SK-MEL-5 (cell line): ENCODE data around the gene FGF22. TPM values are rescaled to one million over a fixed set of nuclear protein-coding genes. Genes with fewer than 3 reads are reported as not detected.
A peak's percentile ranks its signal among the peaks of the same experiment; 100 is the strongest.

Experiments
- DNase-seq: peaks from one replicate; pipeline ENCODE4 v3.0.0-alpha.2; 2016; ENCODE audit warnings: low read depth, low spot score
- in situ Hi-C: cut with HindIII; loops from 2 replicates; pipeline ENCODE4 v1.10.0; 2016; ENCODE audit warnings: low sequenced_read_pairs, high pct_unique_total_duplicates, low pct_unique_long_range_greater_than_20kb
- total RNA-seq: library from RNA; depleted of rRNA; stranded (reverse); fragments of >200 nt; shearing (Covaris generic); gene quantifications from 2 replicates; pipeline ENCODE4 v1.2.3, GENCODE V29; 2014

Gene FGF22
- total RNA-seq, 1 experiment from 2014 or later: 0.24 TPM

GRCh38 chr19:632579-633067 is 7.1 kb upstream of the FGF22 start:
- in situ Hi-C loops: no loop called here
- DNase-seq: peak; percentile 39

DNA sequence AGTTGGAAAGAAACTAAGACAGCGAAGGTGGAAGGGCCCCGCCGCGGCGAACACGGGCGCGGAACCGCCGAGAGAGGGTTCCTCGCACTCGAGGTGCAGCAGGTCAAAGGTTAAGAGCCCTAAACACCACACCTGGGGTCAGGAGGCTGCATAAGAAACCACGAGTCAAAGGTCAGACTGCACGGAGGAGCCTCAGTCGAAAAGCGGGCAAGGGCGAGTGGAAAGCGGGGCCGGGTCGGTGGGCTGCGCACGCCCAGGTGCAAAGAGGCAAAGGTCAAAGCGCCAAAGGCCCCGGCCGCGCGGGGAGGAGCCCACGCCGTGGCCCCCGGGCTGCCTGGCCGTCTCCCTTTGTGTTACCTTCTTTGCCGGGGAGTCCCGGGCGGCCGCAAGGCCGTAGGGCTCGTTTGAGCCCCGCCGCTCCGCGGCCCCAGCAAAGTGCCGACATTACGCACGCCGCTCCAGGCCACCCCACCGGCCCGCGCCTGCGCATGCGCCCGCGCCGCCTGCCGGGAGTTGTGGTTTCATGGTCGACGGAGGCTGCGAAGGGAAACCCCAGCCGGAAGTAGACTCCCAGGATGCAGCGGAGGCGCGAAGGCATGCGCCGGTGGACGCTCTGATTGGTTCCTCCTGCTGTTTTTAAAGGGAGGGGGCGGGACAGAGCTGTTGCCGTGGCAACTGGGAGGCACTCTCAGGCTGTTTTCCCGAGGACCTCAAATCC is 6.5 kb upstream of the FGF22 start, which contains the start of gene POLRMT:
Gene POLRMT (minus strand): TSS at position 470 of the 718 bp plus-strand sequence. CDS start 25 bp downstream, at position 445.
- in situ Hi-C loops: no loop called here
- DNase-seq: peak; percentile 96

DNA sequence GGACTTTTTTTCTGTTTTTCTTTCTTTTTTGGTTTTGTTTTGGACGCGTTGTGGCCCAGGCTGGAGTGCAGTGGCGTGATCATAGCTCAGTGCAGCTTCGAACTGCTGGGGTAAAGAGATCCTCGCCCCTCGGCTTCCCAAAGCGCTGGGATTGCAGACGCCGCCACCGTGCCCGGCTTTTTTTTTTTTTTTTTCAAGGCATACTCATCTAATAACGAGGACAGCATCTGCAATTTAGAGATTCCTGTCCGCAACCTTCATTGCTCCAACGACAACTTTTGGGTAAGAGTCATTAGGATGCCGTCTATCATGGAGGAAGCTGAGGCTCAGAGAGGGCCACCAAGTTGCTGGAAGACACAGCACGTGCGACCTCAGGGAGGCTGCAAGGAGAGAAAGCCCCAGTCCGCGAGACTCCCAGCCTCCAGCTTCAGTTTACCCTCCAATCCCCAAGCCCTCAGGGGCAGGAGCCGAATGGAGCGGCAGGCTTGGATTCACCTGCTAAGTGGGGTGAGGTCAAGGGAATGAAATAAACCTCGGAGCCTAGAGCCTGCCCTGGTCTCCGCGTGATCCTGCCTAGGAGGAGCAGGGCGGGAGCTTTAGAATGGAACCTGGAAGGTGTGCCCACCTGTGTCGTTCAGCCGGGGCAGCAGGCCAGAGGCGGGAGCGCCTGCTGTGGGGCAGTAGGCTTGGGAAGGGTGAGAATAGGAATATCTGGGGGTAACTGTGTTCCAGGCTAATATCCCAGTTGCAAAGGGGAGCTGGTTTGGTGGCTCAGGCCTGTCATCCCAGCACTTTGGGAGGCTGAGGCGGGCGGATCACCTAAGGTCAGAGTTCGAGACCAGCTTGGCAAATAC is 5.7 kb upstream of the FGF22 start:
- in situ Hi-C loops: no loop called here

GRCh38 chr19:634975-635652 is 4.6 kb upstream of the FGF22 start:
- no peak for DNase-seq
- in situ Hi-C loops: no loop called here

More for the DNA sequence above, 5.7 kb upstream of the FGF22 start:
- DNase-seq: no peak

GRCh38 chr19:638906-639252 is 800 bp upstream of the FGF22 start:
- in situ Hi-C loops: no loop called here
- no peak for DNase-seq

DNA sequence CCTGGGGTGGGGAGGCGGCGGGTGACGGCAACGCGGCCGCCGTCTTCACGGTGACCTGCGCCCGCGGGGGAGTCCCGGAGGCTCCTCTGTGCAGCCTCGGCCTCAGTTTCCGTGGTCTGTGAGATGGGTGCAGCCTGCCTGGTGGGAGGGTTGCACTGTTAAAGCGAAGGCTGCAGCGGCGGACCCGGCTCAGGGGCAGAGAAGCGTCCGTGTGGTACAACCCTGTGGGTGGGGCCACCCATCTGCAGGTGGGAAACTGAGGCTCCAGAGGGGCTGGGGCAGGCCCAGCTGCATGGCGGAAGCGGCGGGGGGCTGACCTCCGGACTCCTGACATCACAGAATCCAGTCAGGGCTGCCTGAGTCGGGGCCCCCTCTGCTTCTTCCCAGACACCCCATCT is 481 bp downstream of the FGF22 start:
- in situ Hi-C loops: no loop called here
- DNase-seq: no peak

DNA sequence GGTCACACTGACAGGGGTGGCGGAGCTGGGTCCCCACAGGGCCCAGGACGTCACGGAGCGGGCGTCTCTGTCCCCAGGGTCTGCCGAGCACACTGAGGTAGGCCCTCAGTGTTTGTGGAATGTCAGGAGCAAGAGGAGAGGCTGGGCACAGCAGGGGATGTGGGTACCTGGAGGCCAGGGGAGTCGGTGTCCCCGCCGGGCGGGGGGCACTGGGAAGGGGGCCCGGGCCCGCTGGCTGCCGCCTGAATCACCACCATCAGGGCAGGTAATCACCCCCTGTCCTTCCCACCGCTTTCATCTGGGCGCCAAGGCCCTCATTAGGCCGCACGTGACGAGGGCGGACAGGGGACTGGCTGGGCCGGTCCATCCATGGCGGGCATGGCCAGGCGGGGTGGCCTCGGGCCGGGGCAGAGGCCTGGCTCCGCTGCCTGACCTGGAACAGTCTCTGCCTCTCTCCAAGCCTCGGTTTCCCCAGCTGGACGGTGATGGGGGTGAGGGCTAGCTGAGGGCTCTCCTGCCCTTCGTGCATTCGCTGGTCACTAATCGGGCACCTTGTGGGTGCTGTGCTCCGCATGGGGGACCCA is 1.0 kb downstream of the FGF22 start:
- in situ Hi-C loops: no loop called here
- no peak for DNase-seq

- no peak for DNase-seq
- in situ Hi-C loops: no loop called here
These were observed 2.0 kb downstream of the FGF22 start for GRCh38 chr19:641702-642101.

DNA sequence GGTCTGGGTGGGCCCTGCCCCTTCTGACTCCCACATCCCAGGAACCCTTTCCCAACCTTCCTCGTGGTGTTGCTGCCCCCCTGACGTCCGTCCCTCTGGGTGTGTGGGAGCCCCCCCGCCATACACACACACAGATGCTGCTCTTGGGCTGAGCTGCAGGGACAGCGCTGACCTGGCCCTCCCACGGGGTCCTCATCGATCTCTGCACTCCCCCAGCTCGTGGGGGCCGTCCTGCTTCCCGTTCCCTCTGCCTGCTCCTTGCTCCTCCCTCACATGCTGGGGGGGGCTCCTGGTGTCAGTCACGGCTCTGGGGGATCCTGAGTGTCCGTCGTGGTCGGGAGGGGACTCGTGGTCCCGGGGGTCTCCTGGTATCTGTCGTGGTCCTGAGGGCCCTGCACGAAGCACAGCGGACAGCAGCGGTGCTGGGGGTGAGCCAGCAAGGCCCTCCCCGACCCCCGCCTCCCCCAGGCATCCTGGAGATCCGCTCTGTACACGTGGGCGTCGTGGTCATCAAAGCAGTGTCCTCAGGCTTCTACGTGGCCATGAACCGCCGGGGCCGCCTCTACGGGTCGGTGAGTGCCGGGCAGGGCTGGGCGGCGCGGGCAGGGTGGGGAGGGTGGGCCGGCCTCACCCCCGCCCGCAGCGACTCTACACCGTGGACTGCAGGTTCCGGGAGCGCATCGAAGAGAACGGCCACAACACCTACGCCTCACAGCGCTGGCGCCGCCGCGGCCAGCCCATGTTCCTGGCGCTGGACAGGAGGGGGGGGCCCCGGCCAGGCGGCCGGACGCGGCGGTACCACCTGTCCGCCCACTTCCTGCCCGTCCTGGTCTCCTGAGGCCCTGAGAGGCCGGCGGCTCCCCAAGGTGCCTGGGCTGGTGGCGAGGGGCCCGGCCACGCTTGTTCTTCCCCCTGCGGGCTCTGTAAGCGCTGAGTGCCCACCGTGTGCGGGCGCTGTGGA is 3.4 kb downstream of the FGF22 start:
- in situ Hi-C loops: no loop called here
- no peak for DNase-seq

GRCh38 chr19:643736-644135 is 4.1 kb downstream of the FGF22 start:
- in situ Hi-C loops: no loop called here
- DNase-seq: no peak

DNA sequence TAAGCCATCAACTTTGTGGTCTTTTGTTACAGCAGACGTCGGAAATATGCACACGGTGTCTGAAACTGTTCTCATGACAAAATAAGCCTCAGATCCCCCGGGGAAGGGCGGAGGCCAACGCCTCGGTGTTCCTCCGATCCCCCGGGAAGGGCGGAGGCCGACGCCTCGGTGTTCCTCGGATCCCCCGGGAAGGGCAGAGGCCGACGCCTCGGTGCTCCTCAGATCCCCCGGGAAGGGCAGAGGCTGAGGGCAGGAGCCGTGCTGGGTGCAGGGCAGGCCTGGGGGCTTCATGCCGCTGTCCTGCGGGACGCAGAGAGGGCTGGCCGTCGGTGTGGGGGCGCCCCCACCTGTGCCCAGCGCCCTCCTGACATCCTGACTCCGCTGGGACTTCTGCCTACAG is 4.7 kb downstream of the FGF22 start:
- in situ Hi-C loops: no loop called here
- no peak for DNase-seq

DNA sequence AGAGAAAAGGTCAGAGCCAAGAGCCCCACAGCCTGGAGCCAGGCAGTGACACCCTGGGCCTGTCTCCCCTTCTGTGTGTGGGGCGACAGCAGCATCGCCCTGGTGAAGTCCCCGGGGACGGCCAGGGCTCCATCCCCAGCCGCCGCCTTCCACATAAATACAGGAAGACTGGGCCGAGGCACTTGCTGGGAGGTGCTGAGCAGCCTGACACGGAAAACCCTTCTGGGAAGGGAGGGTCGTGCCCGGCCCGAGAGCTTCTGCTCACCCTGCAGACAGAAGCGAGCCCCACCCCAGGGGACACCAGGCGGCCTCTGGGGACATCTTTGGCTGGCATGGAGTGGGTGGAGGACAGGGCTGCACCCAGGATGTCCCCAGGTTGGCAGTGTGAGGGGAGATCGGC is 5.1 kb downstream of the FGF22 start:
- no peak for DNase-seq
- in situ Hi-C loops: no loop called here

DNA sequence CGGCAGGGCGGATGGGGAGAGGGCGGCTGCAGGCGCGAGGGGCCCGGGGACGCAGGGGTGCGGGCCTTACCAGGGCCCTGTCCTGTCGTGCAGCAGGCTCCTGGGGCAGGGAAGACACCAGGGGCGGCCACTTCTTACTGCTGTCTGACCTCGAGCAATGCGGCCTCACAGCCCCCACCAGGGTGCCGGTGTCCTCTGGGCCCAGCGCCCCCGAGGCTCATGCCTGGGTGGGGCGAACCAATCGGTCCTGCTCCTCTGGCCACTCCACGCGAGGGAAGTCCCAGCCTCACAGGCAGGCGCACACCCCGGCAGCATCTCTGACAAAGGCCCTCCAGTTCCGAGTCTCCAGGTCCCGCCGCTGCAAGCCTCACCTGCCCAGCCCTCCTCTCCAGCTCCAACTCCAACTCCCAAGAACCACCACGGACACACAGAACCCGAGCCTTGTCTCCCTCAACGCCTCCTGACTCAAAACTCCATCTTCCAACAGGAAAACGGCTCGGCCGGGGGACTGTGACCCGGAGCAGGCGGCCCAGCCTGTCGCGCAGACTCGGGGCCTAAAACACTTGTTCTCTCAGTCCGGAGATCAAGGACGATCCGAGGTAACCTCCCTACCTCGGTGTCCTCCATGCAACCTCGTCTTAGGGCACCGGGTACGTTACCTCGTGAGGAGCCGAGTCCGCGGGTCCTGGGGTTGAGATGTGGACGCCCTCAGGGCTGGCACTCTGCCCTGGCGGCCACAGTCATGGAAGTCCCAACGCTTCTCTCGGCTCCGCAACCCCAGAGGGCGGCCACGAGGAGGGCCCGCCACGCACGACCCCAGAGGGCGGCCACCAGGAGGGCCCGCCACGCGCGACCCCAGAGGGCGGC is 6.5 kb downstream of the FGF22 start:
- in situ Hi-C loops: no loop called here
- DNase-seq: no peak

- DNase-seq: no peak
These were observed 7.3 kb downstream of the FGF22 start for GRCh38 chr19:646779-647565.

GRCh38 chr19:647566-648284 is 8.0 kb downstream of the FGF22 start:
- DNase-seq: no peak
- in situ Hi-C loops: no loop called here

More at GRCh38 chr19:646779-647565, 7.3 kb downstream of the FGF22 start:
- in situ Hi-C loops: no loop called here
